ENCODE measurements around the gene EYA2. TPM values are rescaled to one million over a fixed set of nuclear protein-coding genes. Genes with fewer than 3 reads are reported as not detected.

EYA2 gene
- total and polyA plus RNA-seq, 12 donors: 0.26 to 1.9 (median 0.70) TPM

- Histone ChIP-seq H3K9me3 (peaks cover 0 to 26% (median 0%) of the 10 kb centered on the region in 11 donors), H3K27ac (no peak overlapping the region), H3K4me3 (no peak overlapping the region), H3K27me3 (peaks cover 0 to 43% (median 0%) of the 10 kb centered on the region in 7 donors), H3K4me1 (no peaks in the 10 kb centered on the region), H3K36me3 (no peaks in the 10 kb centered on the region)
- intact Hi-C loops (cut with DNase I): no loop called here
- WGBS, 2 donors: 97% methylated on average over 1 of the region's 1 CpG
- TF ChIP-seq CTCF (IDR thresholded peaks at IDR 0.05): no peak
- ATAC-seq (no peak), DNase-seq (no peak)
Measured at GRCh38 chr20:47044938-47045337, 150.3 kb downstream of the EYA2 start.

GRCh38 chr20:47048054-47048453, 153.4 kb downstream of the EYA2 start:
- no peak for TF ChIP-seq CTCF (IDR thresholded peaks at IDR 0.05)
- intact Hi-C loops (cut with DNase I): no loop called here
- no peaks in the 10 kb centered on the region for H3K4me1 ChIP-seq
- ATAC-seq (no peak), DNase-seq (no peak)
- H3K4me3 ChIP-seq: no peak overlapping the region
- H3K9me3 ChIP-seq: peaks cover 0 to 26% (median 0%) of the 10 kb centered on the region in 11 donors
- no peaks in the 10 kb centered on the region for H3K36me3 ChIP-seq
- 80 to 84% methylated on average over 5 of the region's 5 CpGs for WGBS, 2 donors
- H3K27ac ChIP-seq: no peak overlapping the region
- H3K27me3 ChIP-seq: peaks cover 0 to 28% (median 7%) of the 10 kb centered on the region in 7 donors

GRCh38 chr20:47049771-47050170, 155.1 kb downstream of the EYA2 start:
- intact Hi-C loops (cut with DNase I): no loop called here
- WGBS, 2 donors: 56 to 60% methylated on average over 7 of the region's 7 CpGs
- no peaks in the 10 kb centered on the region for H3K36me3 ChIP-seq
- no peak for TF ChIP-seq CTCF (IDR thresholded peaks at IDR 0.05)
- peaks cover 0 to 23% (median 0%) of the 10 kb centered on the region in 11 donors for H3K9me3 ChIP-seq
- no peak overlapping the region for H3K4me3 ChIP-seq
- DNase-seq (no peak), ATAC-seq (no peak)
- no peaks in the 10 kb centered on the region for H3K4me1 ChIP-seq
- H3K27me3 ChIP-seq: peaks cover 0 to 24% (median 7%) of the 10 kb centered on the region in 7 donors
- H3K27ac ChIP-seq: no peak overlapping the region

GRCh38 chr20:47050996-47051395, 156.4 kb downstream of the EYA2 start:
- ATAC-seq (no peak), DNase-seq (no peak)
- intact Hi-C loops (cut with DNase I): no loop called here
- peaks cover 0 to 11% (median 0%) of the 10 kb centered on the region in 11 donors for H3K9me3 ChIP-seq
- WGBS, 2 donors: 83 to 87% methylated on average over 14 of the region's 14 CpGs
- H3K27me3 ChIP-seq: peaks cover 0 to 27% (median 7%) of the 10 kb centered on the region in 7 donors
- no peak for TF ChIP-seq CTCF (IDR thresholded peaks at IDR 0.05)
- H3K36me3 ChIP-seq: no peaks in the 10 kb centered on the region
- H3K27ac ChIP-seq: no peak overlapping the region
- no peaks in the 10 kb centered on the region for H3K4me1 ChIP-seq
- no peak overlapping the region for H3K4me3 ChIP-seq
